GM12891 (cell line): ENCODE measurements around the gene SORCS2.

Experiments
- DNase-seq: peaks from one replicate; pipeline ENCODE4 v3.0.0; 2011; ENCODE audit warnings: low spot score; ENCODE audit not compliant: insufficient read length
- FAIRE-seq: peaks from 2 replicates; lab custom pipeline; 2011; peaks lifted over from hg19 to GRCh38; lab: Jason Lieb, UNC
- PAX5 ChIP-seq: IDR thresholded peaks from 2 replicates; pipeline ENCODE4 v1.6.1; 2011; ENCODE audit warnings: low read length, moderate library complexity, mild to moderate bottlenecking; ENCODE audit not compliant: insufficient read depth, severe bottlenecking
- POLR2A ChIP-seq: IDR thresholded peaks from 2 replicates; pipeline ENCODE4 v1.6.1; 2011; ENCODE audit warnings: low read depth, low read length, control low read depth
- POLR2AphosphoS5 ChIP-seq: IDR thresholded peaks from 2 replicates; pipeline ENCODE4 v1.6.1; 2011; ENCODE audit warnings: low read depth, low read length, control low read depth
- POU2F2 ChIP-seq: IDR thresholded peaks from 2 replicates; pipeline ENCODE4 v1.6.1; 2011; ENCODE audit warnings: low read depth, mild to moderate bottlenecking, control low read depth, low read length, moderate library complexity
- SPI1 ChIP-seq: IDR thresholded peaks from 2 replicates; pipeline ENCODE4 v1.6.1; 2011; ENCODE audit warnings: low read depth, low read length, control low read depth
- TAF1 ChIP-seq: IDR thresholded peaks from 2 replicates; pipeline ENCODE4 v1.6.1; 2011; ENCODE audit warnings: low read depth, low read length, control low read depth

The SORCS2 gene

GRCh38 chr4:7217039-7217438, 24.7 kb downstream of the SORCS2 start:
- TF ChIP-seq SPI1 (no peak), PAX5 (no peak), TAF1 (no peak), POLR2AphosphoS5 (no peak), POLR2A (no peak), POU2F2 (no peak)
- DNase-seq, result no peak
- FAIRE-seq, result no peak

GRCh38 chr4:7217474-7218321, 25.4 kb downstream of the SORCS2 start:
- no peak for TF ChIP-seq POU2F2
- no peak for TF ChIP-seq PAX5
- DNase-seq (no peak), FAIRE-seq (no peak)

- no peak for TF ChIP-seq POLR2AphosphoS5
- no peak for TF ChIP-seq PAX5
- no peak for TF ChIP-seq TAF1
- TF ChIP-seq POU2F2, result no peak
- TF ChIP-seq POLR2A, result no peak
- no peak for TF ChIP-seq SPI1
- DNase-seq (no peak), FAIRE-seq (no peak)
Observed at GRCh38 chr4:7218686-7219085, 26.3 kb downstream of the SORCS2 start.

- FAIRE-seq (no peak), DNase-seq (no peak)
- TF ChIP-seq POU2F2 (no peak), PAX5 (no peak), TAF1 (no peak), POLR2AphosphoS5 (no peak), POLR2A (no peak), SPI1 (no peak)
Observed at GRCh38 chr4:7222521-7222920, 30.2 kb downstream of the SORCS2 start.

- DNase-seq (no peak), FAIRE-seq (no peak)
- TF ChIP-seq SPI1 (no peak), POU2F2 (no peak), TAF1 (no peak), POLR2A (no peak), PAX5 (no peak), POLR2AphosphoS5 (no peak)
Observed at GRCh38 chr4:7223541-7223940, 31.2 kb downstream of the SORCS2 start.

GRCh38 chr4:7224001-7224400, 31.7 kb downstream of the SORCS2 start:
- FAIRE-seq, result no peak
- no peak for DNase-seq
- no peak for TF ChIP-seq SPI1
- TF ChIP-seq PAX5, result no peak
- TF ChIP-seq POLR2A, result no peak
- no peak for TF ChIP-seq POU2F2
- no peak for TF ChIP-seq POLR2AphosphoS5
- TF ChIP-seq TAF1, result no peak

GRCh38 chr4:7224878-7225533, 32.7 kb downstream of the SORCS2 start:
- FAIRE-seq (no peak), DNase-seq (no peak)
- no peak for TF ChIP-seq POLR2A
- TF ChIP-seq SPI1, result no peak
- no peak for TF ChIP-seq POLR2AphosphoS5
- TF ChIP-seq POU2F2, result no peak
- TF ChIP-seq TAF1, result no peak
- no peak for TF ChIP-seq PAX5

- DNase-seq (no peak), FAIRE-seq (no peak)
- TF ChIP-seq PAX5 (no peak), POLR2A (no peak), SPI1 (no peak), POU2F2 (no peak), TAF1 (no peak)
Observed at GRCh38 chr4:7226439-7226838, 34.1 kb downstream of the SORCS2 start.

GRCh38 chr4:7227008-7227407, 34.7 kb downstream of the SORCS2 start:
- FAIRE-seq (no peak), DNase-seq (no peak)
- TF ChIP-seq SPI1, result no peak
- TF ChIP-seq POLR2A, result no peak
- no peak for TF ChIP-seq POLR2AphosphoS5
- TF ChIP-seq TAF1, result no peak
- no peak for TF ChIP-seq PAX5
- no peak for TF ChIP-seq POU2F2

- FAIRE-seq (no peak), DNase-seq (no peak)
- TF ChIP-seq POU2F2, result no peak
- no peak for TF ChIP-seq PAX5
- TF ChIP-seq POLR2A, result no peak
- TF ChIP-seq SPI1, result no peak
- no peak for TF ChIP-seq TAF1
- no peak for TF ChIP-seq POLR2AphosphoS5
Observed at GRCh38 chr4:7228734-7229133, 36.4 kb downstream of the SORCS2 start.
